Cardiac ventricle fibroblast (primary cell): ENCODE data around the gene PEX11G. TPM values are rescaled to one million over a fixed set of nuclear protein-coding genes. Genes with fewer than 3 reads are reported as not detected.

ENCODE experiments used
- total RNA-seq: library from RNA; depleted of rRNA; stranded (reverse); fragments of >200 nt; gene quantifications from 2 replicates; pipeline ENCODE4 v1.2.3, GENCODE V29; 2015

The PEX11G gene
- 2.4 and 8.0 TPM in 2 replicates for total RNA-seq

GRCh38 chr19:7488736-7489353 lies at the start of gene PEX11G:
PEX11G (minus strand) TSS chr19:7489035; CDS start chr19:7489010, 25 bp downstream.

GRCh38 chr19:7535047-7535997 lies 46.5 kb upstream of the PEX11G start, which contains the start of gene PNPLA6:
PNPLA6 (plus strand) TSS chr19:7535717; CDS start chr19:7535789, 72 bp downstream.

GRCh38 chr19:7522072-7522922 lies 33.5 kb upstream of the PEX11G start, which contains the start of gene MCOLN1:
MCOLN1 (plus strand) TSS chr19:7522624; CDS start chr19:7522751, 127 bp downstream.

GRCh38 chr19:7515645-7516151 lies 26.9 kb upstream of the PEX11G start, which contains the start of gene ZNF358:
ZNF358 (plus strand) TSS chr19:7516103; CDS start chr19:7519243, 3,140 bp downstream.

Other genes with a start within 250 kb of the PEX11G start
- 17.8 and 18.7 TPM in 2 replicates for gene INSR, start 194.6 kb downstream of the PEX11G start, total RNA-seq
- 23.0 and 33.2 TPM in 2 replicates for gene ARHGEF18, start 140.1 kb downstream of the PEX11G start, total RNA-seq
- 76.1 and 90.6 TPM in 2 replicates for gene ZNF358, start 27.1 kb upstream of the PEX11G start, total RNA-seq
- 7.2 and 11.0 TPM in 2 replicates for gene MCOLN1, start 33.6 kb upstream of the PEX11G start, total RNA-seq
- gene PNPLA6, start 46.7 kb upstream of the PEX11G start, total RNA-seq = 55.9 and 59.7 TPM in 2 replicates
- gene CAMSAP3, start 106.8 kb upstream of the PEX11G start, total RNA-seq = not detected in 2 replicates
- gene XAB2, start 140.5 kb upstream of the PEX11G start, total RNA-seq = 37.0 and 42.1 TPM in 2 replicates
- 10.3 and 11.2 TPM in 2 replicates for gene PET100, start 140.8 kb upstream of the PEX11G start, total RNA-seq
- not detected in 2 replicates for gene PCP2, start 144.7 kb upstream of the PEX11G start, total RNA-seq
- 19.1 and 20.1 TPM in 2 replicates for gene STXBP2, start 148.1 kb upstream of the PEX11G start, total RNA-seq
- gene RETN, start 180.0 kb upstream of the PEX11G start, total RNA-seq = not detected in 2 replicates
- gene MCEMP1, start 188.1 kb upstream of the PEX11G start, total RNA-seq = not detected in 2 replicates
- gene TRAPPC5, start 191.8 kb upstream of the PEX11G start, total RNA-seq = 83.4 and 88.0 TPM in 2 replicates
- not detected in 2 replicates for gene FCER2, start 213.1 kb upstream of the PEX11G start, total RNA-seq
- gene CLEC4G, start 243.1 kb upstream of the PEX11G start, total RNA-seq = not detected in 2 replicates